CD4-positive, alpha-beta T cell treated with Interleukin-17A for 1 hour (primary cell): ENCODE data around the gene ARF5.
"Not testable (repeated sequence)": the region's sequence is repeated elsewhere in the genome, so short reads cannot be mapped to it uniquely, and the experiment has no call there.

Experiments used
- DNase-seq: peaks from one replicate; pipeline ENCODE4 v3.0.0-alpha.2; 2020

ARF5 gene

DNA sequence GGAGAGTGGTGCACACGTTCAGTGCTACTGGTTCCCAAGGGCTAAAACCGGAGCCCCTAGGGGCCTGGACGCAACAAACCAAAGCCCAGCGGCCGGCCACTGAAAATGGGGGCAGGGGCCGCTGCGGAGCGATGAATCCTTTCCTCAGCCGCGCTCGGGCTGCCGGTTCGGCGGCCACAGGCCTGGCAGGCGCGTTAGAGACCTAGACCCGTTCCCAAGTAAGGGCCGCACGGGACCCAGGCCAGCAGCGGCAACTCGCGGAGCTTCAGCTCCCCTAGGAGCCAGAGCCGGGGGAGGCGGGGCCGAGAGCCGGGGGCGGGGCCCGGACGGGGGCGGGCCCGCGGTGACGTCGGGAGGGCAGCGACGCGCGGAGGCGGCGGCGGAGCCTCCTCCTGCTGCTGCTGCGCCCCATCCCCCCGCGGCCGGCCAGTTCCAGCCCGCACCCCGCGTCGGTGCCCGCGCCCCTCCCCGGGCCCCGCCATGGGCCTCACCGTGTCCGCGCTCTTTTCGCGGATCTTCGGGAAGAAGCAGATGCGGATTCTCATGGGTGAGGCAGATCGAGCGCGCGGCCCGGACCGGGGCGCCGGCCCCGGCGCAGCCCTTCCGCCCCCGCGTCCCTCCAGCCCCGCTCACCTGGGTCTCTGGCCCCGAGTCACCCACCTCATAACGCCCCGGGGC lies at the start of gene ARF5:
Gene ARF5 (plus strand): TSS at position 393 of the 678 bp plus-strand sequence. CDS start 88 bp downstream, at position 481.
- peak; percentile 90 for DNase-seq

DNA sequence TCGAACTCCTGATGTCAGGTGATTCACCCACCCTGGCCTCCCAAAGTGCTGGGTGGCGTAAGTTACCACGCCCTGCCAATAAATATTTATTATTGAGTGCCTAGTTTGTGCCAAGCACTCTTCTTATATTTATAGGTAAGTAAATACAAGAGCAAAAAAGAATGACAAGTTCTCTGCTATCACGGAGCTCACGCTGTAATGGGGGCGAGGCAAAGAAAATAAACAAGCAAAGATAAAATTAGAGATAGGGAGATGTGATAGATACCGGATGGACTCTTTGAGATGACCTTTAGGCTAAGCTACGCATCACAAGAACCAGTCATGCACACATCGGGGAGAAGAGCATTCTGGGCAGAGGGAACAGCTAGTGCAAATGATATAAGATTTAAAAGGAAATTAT lies 49.1 kb upstream of the ARF5 start:
- no peak for DNase-seq

DNA sequence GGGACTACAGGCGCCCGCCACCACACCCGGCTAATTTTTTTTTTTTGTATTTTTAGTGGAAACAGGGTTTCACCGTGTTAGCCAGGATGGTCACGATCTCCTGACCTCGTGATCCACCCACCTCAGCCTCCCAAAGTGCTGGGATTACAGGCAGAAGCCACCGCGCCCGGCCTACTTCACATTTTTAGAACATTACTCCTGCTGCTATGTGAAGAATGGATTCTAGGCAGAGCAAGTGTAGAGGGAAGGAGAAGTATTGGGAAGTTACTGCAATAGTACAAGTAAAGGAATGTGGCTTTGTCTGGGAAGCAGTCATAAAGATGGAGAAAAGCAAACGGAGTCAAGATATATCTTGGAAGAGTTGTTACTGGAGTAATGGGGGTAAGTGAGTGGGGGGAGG lies 47.8 kb upstream of the ARF5 start:
- DNase-seq: not testable (repeated sequence)

DNA sequence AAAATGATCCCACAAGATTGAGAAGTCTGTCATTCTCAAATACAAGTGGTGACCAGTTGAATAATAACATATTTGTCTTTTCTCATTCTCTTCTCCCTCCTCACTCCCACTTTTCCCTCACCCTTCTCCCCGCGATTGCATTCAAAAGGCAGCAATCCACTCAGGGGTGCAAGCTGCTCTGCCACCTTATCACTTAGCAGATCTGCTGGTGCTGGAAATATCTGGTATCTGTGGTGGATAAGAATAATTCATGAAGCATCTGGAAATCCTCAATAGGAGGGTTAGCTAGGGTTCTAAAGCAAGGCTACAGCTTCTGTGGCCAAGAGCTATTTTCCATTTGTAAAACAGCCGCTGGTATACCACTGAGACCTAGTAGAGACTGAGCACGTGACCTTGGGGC lies 46.7 kb upstream of the ARF5 start:
- DNase-seq: no peak

DNA sequence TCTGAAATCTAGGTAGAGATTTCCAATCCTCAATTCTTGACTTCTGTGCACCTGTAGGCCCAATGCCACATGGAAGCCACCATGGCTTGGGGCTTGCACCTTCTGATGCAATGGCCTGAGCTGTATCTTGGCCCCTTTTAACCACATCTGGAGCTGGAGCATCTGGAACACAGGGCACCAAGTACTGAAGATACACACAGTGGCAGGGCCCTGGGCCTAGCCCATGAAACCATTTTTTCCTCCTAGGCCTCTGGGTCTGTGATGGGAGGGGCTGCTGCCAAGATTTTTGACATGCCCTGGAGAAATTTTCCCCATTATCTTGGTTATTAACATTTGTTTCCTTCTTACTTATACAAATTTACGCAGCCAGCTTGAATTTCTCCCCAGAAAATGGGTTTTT lies 41.9 kb upstream of the ARF5 start:
- DNase-seq: no peak

DNA sequence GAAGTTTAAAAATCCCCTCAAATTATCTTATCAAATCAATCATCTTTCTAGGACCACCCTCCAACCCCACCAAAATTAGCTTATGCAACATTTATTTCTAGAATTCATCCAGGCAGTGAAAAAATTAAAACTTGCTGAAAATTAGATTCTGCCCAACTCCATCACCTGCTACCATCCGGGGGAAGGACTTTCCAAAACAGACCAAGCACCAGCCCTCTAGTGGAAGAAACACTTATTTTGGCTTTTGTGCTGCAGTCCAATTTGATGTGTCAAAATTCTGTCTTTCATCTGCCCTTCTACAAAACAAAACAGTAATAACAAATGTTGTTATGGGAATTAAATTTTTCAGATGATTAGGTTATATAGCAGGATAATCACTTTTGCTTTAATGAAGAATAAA lies 38.0 kb upstream of the ARF5 start:
- no peak for DNase-seq

DNA sequence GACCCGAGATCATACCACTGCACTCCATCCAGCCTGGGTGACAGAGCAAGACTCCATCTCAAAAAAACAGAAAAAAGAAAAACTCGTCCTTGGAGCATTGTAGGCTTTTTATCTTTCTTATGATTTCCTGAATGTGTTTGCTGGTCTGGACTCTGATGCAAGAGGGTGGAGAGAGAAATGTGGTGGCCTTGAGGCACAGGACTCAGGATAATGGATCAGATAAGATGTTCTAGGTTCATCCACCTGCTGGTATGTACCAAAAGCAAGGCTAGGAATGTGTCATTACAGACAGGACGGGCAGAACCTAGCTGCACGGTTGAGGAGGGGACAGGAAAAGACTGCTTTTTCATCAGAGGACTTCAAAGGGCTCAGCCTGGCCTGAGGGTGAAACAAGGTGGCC lies 36.3 kb upstream of the ARF5 start:
- DNase-seq: no peak

DNA sequence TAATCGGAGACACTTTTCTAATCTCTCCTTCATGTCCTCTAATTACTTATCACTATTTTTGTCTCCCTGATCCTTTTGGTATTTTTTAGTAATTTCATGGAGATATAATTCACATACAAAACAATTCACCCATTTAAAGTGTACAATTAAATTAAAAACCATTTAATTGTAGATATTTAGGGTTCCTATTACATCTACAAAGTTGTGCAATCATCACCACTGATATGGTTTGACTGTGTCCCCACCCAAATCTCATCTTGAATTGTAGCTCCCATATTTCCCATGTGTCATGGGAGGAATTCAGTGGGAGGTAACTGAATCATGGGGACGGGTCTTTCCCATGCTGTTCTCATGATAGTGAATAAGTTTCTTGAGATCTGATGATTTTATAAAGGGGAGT lies 31.8 kb upstream of the ARF5 start:
- DNase-seq: no peak

DNA sequence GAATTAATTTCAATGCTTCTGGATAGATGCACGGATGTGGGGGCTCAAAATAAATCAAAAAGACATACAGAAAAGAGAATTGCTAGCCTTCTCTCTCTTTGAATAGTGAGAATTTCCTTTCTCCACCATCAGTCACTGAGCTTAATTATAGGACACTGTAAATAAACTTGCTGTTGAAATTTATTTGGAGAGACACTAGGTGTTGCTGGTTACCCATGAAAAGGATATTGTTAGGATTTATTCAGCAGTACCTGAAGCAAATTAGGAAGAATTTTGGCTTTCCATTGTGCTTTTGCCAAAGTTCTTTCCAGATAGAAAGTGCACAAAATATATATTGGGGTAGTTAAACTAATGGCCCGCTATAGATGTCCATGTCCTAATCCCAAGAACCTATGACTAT lies 30.4 kb upstream of the ARF5 start:
- no peak for DNase-seq

DNA sequence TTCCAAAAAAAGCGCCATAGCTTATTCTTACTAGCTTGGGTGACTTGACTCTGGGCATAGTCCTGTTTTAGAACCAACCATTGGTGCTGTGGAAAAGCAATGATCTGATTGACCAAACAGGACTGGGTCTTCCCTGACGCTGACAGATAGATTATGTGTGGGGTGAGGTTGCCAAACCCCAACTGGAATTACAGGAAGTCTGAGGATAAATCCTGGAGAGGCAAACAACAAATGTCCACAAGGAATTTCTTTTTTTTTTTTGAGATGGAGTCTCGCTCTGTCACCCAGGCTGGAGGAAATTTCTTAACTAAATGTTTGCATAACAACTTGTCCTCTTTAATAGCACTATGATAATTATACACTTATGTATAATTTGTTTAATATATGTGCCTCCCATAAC lies 22.0 kb upstream of the ARF5 start:
- no peak for DNase-seq

DNA sequence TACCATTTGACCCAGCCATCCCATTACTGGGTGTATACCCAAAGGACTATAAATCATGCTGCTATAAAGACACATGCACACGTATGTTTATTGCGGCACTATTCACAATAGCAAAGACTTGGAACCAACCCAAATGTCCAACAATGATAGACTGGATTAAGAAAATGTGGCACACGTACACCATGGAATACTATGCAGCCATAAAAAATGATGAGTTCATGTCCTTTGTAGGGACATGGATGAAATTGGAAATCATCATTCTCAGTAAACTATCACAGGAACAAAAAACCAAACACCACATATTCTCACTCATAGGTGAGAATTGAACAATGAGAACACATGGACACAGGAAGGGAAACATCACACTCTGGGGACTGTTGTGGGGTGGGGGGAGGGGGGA lies 20.2 kb upstream of the ARF5 start:
- not testable (repeated sequence) for DNase-seq

DNA sequence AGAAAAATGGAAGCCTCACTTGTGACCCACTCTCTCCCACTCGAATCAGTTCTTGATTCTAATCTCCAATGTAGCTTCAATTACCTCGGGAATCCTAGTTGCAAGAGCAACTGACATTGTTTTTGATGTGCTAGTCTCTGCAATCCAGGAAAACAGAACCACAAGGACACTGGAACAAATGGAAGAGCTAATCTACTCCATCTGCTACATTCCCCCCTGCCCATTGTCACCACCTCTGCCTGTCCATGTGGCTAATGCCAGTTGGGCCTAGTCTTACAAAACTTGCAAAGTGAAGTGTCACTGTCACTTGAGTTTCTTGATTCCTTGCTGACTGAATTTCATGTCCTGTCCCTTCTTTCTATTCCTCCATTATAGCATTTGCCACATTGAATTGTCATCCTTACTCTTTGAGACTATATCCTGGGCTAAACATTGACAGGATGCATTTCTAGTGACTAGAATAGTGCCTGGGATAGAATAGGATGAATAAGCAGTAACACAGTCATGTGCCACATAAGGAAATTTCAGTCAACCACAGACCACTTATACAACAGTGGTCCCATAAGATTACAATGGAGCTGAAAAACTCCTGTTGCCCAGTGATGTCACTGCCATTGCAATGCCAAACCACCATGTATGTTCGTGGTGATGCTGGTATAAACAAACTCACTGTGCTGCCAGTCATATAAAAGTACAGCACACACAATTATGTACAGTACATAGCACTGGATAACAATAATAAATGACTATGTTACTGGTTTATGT lies 16.3 kb upstream of the ARF5 start:
- DNase-seq: no peak

DNA sequence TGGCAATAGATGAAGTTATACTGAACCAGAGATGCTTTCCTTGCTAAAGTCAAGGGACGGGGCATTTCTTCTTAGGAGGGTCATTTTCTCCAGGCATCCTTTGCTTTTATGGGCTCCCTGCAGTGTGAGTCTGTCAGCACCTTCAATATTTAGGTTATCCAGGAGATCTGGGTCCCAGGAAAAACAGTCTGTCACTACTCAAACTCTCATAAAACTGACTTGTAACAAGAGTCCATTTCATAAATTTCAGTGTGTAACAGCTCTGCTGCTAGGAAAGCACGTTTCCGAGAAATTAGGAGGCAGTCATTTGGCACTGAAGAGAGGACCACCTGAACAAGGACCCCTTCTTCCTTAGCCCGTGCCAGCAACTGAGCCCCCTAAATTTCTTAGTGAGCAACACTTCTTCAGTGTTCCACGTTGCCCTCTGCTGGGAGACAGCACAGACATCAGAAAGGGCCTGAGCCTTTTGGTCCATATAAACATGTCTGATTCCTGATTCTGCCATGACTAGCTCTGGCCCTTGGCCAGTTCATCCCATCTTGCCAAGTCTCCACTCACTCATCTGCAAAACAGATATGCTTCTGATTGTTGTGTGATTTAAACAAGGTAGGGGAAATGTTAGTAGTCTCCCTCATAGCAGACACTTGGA lies 10.1 kb upstream of the ARF5 start:
- DNase-seq: no peak

DNA sequence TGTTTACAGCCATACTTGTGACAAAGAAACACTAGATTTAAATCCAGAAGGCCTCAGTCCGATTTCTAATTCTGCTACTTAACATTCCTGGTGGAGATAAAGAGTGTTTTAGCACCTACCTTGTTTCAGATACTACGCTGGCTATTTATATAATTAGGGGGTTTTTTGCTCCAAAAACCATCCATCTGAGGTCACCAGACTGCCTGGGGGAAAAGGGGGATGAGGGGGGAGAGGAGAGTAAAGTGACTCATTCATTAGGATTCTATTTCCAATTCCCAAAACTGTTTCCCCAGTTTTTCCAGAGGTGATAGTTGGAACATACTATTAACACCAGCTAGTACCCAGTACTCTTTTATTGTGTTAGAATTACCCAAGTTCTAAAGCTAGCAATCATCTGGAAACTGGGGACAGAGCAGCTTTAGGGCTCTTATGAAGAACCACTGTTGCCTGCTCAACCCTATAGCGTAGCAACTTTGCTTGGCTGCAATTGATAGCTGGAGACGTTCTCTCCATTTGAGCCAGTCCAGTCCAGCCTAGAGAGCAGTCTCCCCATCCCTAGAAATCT lies 9.4 kb upstream of the ARF5 start:
- no peak for DNase-seq

DNA sequence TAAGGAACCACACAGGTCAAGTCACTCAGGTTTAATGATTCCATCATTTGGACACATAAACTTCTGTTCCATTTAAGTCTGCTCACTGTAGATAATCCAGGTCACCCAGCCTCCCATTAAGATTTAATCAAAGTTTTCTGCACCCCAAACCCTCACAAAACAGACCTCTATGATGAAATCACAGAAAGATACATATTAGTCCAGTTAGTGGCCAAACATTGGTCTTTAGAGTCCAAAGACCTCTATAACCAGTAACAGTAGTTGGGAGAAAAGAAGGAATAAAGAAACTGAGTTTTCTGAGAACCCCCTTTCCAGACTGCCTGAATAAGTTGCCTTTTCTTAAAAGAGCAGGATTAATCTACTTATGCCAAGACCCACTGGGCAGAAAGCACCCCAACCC lies 7.6 kb upstream of the ARF5 start:
- DNase-seq: no peak

DNA sequence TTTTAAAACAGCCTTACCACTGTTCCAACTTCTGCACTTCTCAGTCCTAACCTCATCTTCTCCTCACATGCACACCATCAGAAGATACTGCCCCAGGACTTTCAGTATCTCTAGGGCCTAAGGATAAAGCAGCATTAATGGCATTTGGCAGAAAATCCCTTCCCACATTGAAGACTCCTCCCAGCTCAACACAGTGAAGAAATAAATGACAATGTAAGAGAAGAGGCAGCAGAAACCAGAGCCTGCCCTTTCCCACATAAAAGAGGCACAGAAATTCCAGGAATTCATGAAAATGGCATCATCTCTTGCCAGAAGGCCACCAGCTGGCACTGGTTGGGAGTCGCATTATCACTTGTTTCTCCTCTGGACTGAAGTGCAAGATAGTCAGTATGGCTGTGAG lies 6.5 kb upstream of the ARF5 start:
- DNase-seq: no peak

DNA sequence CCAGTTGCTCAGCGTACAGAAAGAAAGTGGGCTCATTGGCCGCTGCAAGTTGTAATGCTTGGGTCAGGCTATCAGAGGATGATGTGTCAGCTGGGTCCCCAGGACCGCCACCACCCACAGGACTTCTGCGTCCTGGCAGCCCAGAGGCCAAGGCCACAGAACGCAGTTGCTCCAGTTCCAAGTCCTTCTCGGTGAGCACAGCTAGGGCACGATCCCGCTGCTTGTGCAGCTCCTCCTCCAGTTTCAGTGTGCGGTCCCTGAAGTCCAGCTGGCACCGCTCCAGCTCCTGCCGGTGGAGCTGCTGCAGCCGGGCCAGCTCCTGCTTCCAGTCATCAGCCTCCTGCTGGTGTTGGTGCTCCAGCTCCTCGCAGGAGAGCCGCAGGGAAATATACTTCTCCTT lies 5.8 kb upstream of the ARF5 start:
- no peak for DNase-seq

DNA sequence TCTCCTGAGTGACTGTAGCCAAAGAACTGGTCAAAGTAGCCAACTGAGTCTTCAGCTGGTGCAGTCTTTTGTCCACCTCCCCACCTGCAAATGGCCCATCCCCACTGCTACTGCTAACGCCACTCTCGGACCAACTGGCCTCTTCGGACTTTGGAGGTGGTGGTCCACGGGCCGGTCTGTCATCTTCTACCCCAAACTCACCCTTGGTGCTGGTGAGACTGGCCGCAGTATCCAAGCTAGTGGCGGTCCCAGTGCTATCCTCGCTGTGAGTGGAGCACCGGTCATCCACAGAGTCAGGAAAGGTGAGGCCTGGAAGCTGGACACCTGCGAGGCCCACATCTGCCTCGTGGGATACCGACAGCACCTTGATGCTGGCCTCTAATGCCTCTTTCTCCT lies 3.6 kb upstream of the ARF5 start:
- no peak for DNase-seq

DNA sequence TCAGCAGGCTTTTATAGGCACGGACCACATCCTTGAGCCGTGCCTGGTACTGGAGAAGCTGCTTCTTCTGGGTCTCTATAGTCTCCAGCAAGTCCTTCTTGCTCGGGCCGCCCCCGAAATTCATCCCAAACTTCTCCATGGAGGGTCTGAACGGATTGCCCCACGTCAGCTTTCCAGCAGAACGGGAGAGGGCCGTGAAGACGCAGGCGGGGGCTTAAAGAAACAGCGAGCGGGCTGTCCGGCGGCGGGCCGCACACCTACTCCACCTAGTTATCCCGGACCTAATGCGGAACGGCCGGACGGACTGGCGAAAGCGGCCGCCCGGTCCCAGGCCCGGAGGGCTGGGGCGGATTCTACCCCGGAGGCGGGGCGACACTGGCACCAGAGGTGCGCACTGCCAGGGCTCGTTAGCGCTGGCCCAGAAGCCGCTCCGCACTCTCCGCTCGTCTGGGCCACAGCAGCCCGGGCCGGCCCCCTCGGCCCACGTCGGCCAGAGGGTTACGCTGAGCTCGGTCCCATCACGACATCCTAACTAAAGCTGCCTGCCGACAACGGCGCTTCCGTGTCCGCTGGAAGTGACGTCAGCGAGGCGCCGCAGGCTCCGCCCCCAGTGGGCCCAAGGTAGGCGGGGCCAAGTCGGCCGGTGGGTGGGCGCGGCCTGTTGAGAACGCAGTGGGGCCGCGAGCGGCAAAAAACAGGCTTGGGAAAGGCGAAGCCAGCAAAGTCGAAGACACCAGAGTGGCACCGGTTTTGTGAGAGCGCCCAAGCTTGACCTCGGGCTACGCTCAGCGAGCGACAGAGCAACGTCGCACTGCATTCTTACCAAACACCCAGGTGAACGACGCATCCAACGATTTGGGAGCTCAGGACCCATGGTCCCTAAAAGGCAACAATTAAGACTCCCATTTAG lies 2.9 kb upstream of the ARF5 start, which contains the start of gene GCC1:
Gene GCC1 (minus strand): TSS at position 553 of the 910 bp plus-strand sequence. CDS start 414 bp downstream, at position 139.
- DNase-seq: peak; percentile 96

DNA sequence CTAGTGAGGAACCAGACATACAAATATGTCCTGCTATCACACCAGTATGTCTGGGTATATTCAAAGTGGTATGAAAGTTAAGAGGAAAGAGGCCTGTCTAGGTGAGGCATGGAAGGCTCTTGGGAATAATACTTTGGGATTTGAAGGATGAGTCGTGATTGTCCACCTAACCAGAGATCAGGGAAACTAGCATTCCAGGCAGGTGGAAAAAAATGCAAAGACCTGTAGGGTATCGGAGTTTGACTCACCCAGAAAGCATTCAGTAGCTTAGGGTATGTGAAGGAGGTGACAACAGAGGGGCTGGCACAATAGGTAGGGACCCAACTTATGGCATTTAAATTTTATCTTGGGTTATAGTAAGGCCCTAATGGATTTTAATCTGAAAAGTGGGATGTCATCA lies 1.9 kb upstream of the ARF5 start:
- DNase-seq: no peak

DNA sequence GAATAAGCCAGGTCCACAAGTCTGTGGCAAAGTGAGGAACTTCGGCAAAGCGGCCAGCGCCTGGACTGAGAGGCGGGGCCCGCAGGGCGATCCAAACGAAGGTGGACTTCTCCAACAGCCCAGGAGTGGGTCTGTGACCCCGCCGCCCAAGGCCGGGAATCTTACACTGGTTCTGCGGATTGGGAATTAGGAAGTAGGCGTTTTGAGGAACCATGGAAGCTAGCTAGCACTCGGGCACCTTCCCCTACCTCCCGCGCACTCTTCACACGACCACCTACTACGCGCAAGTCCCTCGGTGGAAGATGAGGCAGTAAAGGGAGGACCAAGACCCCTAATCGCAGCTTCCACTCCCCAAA lies 570 bp upstream of the ARF5 start:
- no peak for DNase-seq

DNA sequence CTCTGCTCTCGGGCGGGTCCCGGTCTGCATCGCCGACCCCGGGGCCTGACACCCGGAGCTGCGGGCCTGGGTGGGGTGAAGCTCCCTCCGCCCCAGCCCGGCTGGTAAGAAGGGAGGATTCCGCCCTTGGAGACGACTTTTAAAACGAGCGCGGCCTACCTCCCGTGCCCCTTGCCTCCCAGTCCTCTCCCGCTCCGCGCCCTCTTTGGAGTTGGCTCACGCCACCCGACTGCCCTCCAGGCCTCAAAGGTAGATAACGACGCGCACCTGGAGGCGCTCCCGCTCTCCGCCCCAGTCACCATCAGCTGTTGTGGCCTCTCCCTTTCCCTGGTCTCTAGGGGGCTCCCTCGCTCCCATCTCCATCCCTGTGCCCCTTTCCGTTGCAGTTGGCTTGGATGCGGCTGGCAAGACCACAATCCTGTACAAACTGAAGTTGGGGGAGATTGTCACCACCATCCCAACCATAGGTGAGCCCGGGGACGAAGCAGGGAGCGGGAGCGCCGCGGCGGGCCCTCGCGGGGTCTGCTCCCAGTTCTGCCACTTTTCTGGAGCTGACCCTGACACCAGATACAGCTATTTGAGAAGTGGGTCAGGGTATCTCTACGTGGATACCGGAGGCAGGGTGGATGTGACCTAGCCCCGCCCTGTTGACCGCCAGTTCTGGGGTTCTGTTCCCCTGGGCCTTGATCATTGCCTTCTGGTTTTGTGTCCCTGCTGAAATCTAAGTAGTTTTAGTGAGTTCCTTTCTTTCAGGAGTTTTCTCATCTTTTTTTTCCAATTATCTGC lies 679 bp downstream of the ARF5 start:
- DNase-seq: peak; percentile 36
